Fibroblast of the aortic adventitia (primary cell): ENCODE measurements around the gene GREM2. TPM values are rescaled to one million over a fixed set of nuclear protein-coding genes. Genes with fewer than 3 reads are reported as not detected.

Experiments
- DNase-seq: peaks from one replicate; pipeline ENCODE4 v3.0.0-alpha.2; 2010; ENCODE audit warnings: low read depth
- H3K4me3 ChIP-seq: 2 replicates; pipeline ENCODE4 v1.5.1; 2011; ENCODE audit warnings: low read depth, mild to moderate bottlenecking, control low read depth, low read length, moderate library complexity
- total RNA-seq: library from RNA; depleted of rRNA; stranded (reverse); fragments of >200 nt; gene quantifications from 2 replicates; pipeline ENCODE4 v1.2.3, GENCODE V29; 2012; ENCODE audit warnings: low replicate concordance
- TF ChIP-seq, protein P1 (sequence below): IDR thresholded peaks from 2 replicates; pipeline ENCODE4 v1.5.1; 2011; ENCODE audit warnings: mild to moderate bottlenecking, low read length, control low read depth, inconsistent platforms; ENCODE audit not compliant: insufficient read depth

The GREM2 gene
- 2.0 and 26.8 TPM in 2 replicates for total RNA-seq

DNA sequence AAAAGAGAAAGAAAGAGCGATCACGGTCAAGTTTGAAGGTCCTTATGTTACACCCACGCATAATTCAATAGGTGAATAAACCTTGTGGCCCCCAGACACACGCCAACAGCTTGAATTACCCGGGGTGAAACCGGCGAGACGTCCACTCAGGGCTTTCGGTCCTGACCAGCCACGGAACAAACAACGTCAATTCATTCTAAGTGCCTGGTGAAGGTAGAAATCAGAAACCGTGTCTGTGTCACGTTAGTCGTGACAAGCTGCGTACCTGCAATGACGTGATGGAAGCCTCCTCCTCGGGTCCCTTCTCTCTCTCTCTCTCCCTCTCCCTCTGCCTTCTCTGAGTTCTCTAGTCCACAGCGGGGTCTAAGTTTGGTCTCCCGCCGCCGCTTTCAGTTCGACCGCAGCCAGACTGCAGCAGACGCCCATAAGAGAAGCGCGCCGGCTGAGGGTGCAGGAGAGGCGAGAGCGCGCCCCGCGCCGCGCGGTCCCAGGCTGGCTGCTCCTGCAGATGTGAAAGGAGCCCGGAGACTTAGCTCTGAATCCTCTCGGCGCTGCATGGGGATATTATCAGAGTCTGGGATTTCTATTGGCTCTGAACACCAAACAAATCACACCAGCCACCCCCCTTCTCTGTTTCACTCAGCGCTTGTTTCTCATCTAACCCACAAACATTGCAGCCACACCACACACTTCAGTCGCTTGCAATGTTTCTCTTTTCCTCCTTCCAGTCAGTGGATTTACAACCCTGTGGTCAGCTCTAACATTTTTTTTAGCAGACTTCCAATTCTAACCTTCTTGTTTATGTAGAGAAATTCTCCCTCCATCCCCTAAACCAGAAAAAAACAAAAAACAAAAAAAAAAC, at the start of gene GREM2:
Gene GREM2 (minus strand): TSS at position 537 of the 862 bp plus-strand sequence. CDS start 118,680 bp downstream, outside the sequence.
- TF ChIP-seq, protein P1, sequence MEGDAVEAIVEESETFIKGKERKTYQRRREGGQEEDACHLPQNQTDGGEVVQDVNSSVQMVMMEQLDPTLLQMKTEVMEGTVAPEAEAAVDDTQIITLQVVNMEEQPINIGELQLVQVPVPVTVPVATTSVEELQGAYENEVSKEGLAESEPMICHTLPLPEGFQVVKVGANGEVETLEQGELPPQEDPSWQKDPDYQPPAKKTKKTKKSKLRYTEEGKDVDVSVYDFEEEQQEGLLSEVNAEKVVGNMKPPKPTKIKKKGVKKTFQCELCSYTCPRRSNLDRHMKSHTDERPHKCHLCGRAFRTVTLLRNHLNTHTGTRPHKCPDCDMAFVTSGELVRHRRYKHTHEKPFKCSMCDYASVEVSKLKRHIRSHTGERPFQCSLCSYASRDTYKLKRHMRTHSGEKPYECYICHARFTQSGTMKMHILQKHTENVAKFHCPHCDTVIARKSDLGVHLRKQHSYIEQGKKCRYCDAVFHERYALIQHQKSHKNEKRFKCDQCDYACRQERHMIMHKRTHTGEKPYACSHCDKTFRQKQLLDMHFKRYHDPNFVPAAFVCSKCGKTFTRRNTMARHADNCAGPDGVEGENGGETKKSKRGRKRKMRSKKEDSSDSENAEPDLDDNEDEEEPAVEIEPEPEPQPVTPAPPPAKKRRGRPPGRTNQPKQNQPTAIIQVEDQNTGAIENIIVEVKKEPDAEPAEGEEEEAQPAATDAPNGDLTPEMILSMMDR: no peak
- DNase-seq: peak; percentile 89
- peak within 1 kb of the TSS; percentile 76 for H3K4me3 ChIP-seq

DNA sequence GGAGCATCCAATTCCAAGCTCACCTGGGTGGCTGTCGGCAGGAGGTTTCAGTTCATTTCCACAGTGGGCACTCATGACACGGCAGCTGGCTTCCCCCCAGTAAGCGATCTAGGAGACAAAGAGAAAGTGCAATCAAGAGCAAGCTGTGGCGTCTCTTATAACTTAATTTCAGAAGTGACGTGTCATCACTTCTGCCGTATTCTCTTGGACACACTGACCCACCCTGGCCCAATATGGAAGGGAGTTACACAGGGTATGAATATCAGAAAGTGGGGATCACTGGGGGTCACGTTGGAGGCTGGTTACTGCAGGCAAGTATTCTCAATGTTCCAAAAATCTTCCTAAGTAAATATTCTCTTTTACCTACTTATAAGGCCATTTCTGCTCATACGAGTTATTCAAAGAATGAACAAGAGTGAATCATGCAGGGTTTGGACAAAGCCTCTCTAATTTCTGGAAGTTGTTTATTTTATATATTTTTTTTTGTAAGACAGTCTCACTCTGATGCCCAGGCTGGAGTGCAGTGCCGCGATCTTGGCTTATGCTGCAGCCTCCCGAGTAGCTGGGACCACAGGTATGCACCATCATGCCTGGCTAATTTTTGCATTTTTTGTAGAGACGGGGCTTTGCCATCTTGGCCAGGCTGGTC, 46.5 kb upstream of the GREM2 start:
- no peak overlapping the region for H3K4me3 ChIP-seq
- TF ChIP-seq, protein P1: no peak
- DNase-seq: peak; percentile 46

DNA sequence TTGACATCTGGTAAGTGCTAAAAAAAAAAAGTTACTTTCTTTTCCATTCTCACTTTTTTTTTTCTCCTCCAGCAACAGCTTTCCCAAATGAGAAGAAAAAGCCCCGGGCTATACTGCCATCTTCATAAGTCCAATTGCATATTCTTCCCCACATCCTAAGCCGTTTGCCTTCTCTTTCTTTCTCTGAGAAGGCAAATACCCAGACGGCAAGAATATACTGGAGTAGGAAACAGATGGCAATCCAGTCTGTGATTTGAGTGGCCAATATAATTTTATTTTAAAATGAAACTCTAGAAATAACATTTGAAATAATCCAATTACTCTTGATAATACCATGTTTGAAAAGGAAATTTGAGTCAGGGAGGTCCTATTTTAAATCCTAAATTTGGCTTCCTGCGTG, 44.6 kb upstream of the GREM2 start:
- DNase-seq: no peak
- TF ChIP-seq, protein P1: no peak
- H3K4me3 ChIP-seq: no peak overlapping the region

DNA sequence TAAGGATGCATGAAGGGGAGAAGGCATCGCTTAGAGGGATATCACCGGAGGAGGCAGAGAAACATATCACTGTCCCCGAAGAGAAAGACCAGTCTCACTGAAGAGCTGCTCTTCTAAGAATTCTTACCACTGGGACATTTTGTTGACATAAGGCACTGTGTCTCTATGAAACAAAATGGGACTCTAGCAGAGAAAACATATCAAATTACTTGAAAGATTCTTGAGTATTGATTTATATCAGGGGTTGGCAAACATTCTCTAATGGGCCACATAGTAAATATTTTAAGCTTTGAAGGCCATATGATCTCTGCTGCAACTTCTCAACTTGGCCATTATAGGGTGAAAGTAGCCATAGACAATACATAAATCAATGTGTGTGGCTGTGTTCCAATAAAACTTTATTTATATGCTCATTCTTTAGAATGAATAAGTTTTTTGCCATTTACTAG, 41.0 kb upstream of the GREM2 start:
- TF ChIP-seq, protein P1: no peak
- no peak for DNase-seq
- H3K4me3 ChIP-seq: no peak overlapping the region

GRCh38 chr1:240652549-240652948, 40.6 kb upstream of the GREM2 start:
- no peak overlapping the region for H3K4me3 ChIP-seq
- DNase-seq: peak; percentile 15
- TF ChIP-seq, protein P1: no peak

DNA sequence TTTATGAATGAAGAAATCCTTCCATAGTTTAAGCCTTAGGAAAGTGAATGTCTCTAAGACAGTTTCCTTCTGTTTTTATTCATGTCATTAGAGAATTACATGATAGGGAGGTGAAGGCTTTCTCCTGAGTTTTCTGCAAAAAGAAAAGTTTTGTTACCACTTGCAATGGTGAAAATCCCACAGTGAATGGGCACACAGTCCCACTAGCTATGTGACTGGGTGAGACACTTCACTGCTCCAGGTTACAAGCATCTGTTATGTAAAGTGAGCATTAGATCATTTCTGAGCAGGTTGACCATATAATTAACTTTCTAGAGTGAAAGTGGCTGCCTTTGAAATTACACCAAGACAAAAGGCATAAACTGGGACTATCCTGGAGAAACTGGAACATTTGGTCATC, 38.9 kb upstream of the GREM2 start:
- no peak for DNase-seq
- H3K4me3 ChIP-seq: no peak overlapping the region
- TF ChIP-seq, protein P1: no peak
